ENCODE results near the gene PLCD4. TPM values are rescaled to one million over a fixed set of nuclear protein-coding genes. Genes with fewer than 3 reads are reported as not detected.

PLCD4 gene
- total RNA-seq, 1 donor from 2014 or later = 0.08 TPM

DNA sequence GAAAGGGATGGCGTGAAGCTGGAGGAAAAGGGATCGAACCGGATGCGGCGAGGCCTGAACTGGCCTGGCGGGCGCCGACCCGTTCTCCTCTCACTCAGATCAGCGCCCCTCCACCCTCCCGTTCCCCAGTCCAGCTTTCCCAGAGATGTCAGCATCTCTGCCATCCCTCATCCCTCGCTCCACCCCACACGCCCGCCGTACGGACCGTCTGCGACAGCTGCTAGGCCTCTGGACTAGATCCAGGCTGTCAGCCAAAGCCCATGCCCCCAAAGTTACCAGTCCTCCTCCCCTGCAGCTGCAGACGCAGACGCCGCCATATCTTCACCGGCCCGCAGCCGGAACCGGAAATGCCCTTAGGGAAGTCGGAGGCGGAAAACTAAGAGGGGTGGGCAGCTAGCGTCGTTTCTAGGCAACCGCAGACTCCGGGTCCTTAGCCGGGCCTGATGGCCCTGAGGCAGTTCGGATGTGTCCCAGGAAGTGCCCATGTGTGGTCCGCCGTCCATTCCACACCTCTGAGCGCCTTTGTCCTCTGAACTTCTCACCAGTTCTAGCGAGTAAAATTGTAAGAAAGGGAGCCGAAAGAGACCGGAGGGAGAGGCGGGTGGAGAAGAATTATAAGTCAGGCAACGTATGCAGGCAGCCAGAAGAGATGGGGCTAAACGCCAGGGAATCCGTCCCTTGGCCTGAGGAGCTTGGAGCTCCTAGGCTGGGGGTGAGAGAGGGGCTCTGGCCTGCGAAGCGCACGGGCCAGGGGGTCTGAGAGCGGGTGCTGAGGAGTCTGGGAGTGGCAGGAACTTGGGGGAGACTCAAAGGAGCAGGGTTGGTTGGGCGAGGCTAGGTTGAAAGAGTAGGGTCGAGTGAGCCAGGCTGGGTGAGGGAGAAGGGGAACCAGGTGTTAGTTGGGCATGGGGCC lies 64.2 kb downstream of the PLCD4 start, which contains the start of the genes RNF25 and STK36:
RNF25 (minus strand) TSS at position 349 of the 913 bp plus-strand sequence; CDS start at position 317, 32 bp downstream.
STK36 (plus strand) TSS at position 433 of the 913 bp plus-strand sequence. CDS start 744 bp downstream, outside the sequence.
- DNase-seq (ENCODE audit: low read depth) = peak; percentile 67
- TF ChIP-seq, protein P1, sequence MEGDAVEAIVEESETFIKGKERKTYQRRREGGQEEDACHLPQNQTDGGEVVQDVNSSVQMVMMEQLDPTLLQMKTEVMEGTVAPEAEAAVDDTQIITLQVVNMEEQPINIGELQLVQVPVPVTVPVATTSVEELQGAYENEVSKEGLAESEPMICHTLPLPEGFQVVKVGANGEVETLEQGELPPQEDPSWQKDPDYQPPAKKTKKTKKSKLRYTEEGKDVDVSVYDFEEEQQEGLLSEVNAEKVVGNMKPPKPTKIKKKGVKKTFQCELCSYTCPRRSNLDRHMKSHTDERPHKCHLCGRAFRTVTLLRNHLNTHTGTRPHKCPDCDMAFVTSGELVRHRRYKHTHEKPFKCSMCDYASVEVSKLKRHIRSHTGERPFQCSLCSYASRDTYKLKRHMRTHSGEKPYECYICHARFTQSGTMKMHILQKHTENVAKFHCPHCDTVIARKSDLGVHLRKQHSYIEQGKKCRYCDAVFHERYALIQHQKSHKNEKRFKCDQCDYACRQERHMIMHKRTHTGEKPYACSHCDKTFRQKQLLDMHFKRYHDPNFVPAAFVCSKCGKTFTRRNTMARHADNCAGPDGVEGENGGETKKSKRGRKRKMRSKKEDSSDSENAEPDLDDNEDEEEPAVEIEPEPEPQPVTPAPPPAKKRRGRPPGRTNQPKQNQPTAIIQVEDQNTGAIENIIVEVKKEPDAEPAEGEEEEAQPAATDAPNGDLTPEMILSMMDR (IDR thresholded peaks at IDR 0.05; ENCODE audit: insufficient read depth, low read length, poor library complexity, severe bottlenecking) = no peak
- Histone ChIP-seq H3K36me3 (ENCODE audit: control insufficient read depth, insufficient read depth, low read length) (no peaks in the 10 kb centered on the region), H3K27me3 (ENCODE audit: control insufficient read depth, insufficient read depth, low read length) (no peaks in the 10 kb centered on the region), H3K4me3 (ENCODE audit: low read depth, low read length) (peak within 1 kb of the TSS; percentile 92)

- no peak for DNase-seq (ENCODE audit: low read depth)
- Histone ChIP-seq H3K4me3 (ENCODE audit: low read depth, low read length) (no peak overlapping the region), H3K36me3 (ENCODE audit: control insufficient read depth, insufficient read depth, low read length) (no peaks in the 10 kb centered on the region), H3K27me3 (ENCODE audit: control insufficient read depth, insufficient read depth, low read length) (no peaks in the 10 kb centered on the region)
- TF ChIP-seq, protein P1 (IDR thresholded peaks at IDR 0.05; ENCODE audit: insufficient read depth, low read length, poor library complexity, severe bottlenecking) = no peak
Measured at GRCh38 chr2:218679119-218679518, 71.4 kb downstream of the PLCD4 start.

- Histone ChIP-seq H3K27me3 (ENCODE audit: control insufficient read depth, insufficient read depth, low read length) (no peaks in the 10 kb centered on the region), H3K4me3 (ENCODE audit: low read depth, low read length) (no peak overlapping the region), H3K36me3 (ENCODE audit: control insufficient read depth, insufficient read depth, low read length) (no peaks in the 10 kb centered on the region)
- TF ChIP-seq, protein P1 (IDR thresholded peaks at IDR 0.05; ENCODE audit: insufficient read depth, low read length, poor library complexity, severe bottlenecking) = no peak
- DNase-seq (ENCODE audit: low read depth) = no peak
Measured at GRCh38 chr2:218680061-218680460, 72.4 kb downstream of the PLCD4 start.

Other genes starting within 250 kb of the PLCD4 start
- gene SLC11A1, start 225.6 kb upstream of the PLCD4 start, total RNA-seq = 0.21 TPM in 1 of 2 replicates, not detected in the other
- gene CTDSP1, start 208.0 kb upstream of the PLCD4 start, total RNA-seq = 37.8 and 53.6 TPM in 2 replicates
- not detected in 2 replicates for gene VIL1, start 188.8 kb upstream of the PLCD4 start, total RNA-seq
- 7.5 and 9.4 TPM in 2 replicates for gene USP37, start 39.5 kb upstream of the PLCD4 start, total RNA-seq
- gene CNOT9, start 39.1 kb upstream of the PLCD4 start, total RNA-seq = 38.5 and 57.1 TPM in 2 replicates
- gene ZNF142, start 51.7 kb downstream of the PLCD4 start, total RNA-seq = 22.6 and 49.0 TPM in 2 replicates
- 36.2 and 36.4 TPM in 2 replicates for gene BCS1L, start 51.8 kb downstream of the PLCD4 start, total RNA-seq
- gene RNF25, start 64.1 kb downstream of the PLCD4 start, total RNA-seq = 27.3 and 31.6 TPM in 2 replicates
- 30.0 and 49.3 TPM in 2 replicates for gene STK36, start 64.2 kb downstream of the PLCD4 start, total RNA-seq
- 17.3 and 27.5 TPM in 2 replicates for gene TTLL4, start 102.9 kb downstream of the PLCD4 start, total RNA-seq
- gene CYP27A1, start 174.2 kb downstream of the PLCD4 start, total RNA-seq = 25.3 and 32.0 TPM in 2 replicates
- gene PRKAG3, start 223.9 kb downstream of the PLCD4 start, total RNA-seq = not detected in 2 replicates

Data from kidney epithelial cell (primary cell).